Activated T-cell treated with anti-CD3 and anti-CD28 coated beads, Interleukin-2, amount 50 U/mL, for 4 hours (primary cell): ENCODE results near the gene PLCB1. TPM values are rescaled to one million over a fixed set of nuclear protein-coding genes. Genes with fewer than 3 reads are reported as not detected.

Source experiments
- ATAC-seq, 2 donors: fragments of 200-7000 bp; cut with Tn5 transposase; one replicate each; pipeline ENCODE4 v1.10.0; 2021
- DNase-seq: peaks from one replicate; pipeline ENCODE4 v3.0.0-alpha.2; 2020
- H3K27me3 Mint-ChIP-seq: one replicate; pipeline ENCODE4 v1.8.0; 2021; ENCODE audit warnings: low read depth, mixed read lengths
- H3K36me3 Mint-ChIP-seq: one replicate; pipeline ENCODE4 v1.8.0; 2022; ENCODE audit warnings: mixed read lengths; ENCODE audit not compliant: insufficient read depth
- H3K4me1 Mint-ChIP-seq: one replicate; pipeline ENCODE4 v1.8.0; 2021; ENCODE audit warnings: low read depth, mixed read lengths
- H3K4me3 Mint-ChIP-seq: one replicate; pipeline ENCODE4 v1.8.0; 2021; ENCODE audit warnings: mild to moderate bottlenecking, moderate library complexity, mixed read lengths
- H3K9me3 Mint-ChIP-seq: one replicate; pipeline ENCODE4 v1.8.0; 2021; ENCODE audit warnings: mixed read lengths
- total RNA-seq, 3 donors: library from RNA; stranded (reverse); gene quantifications; one replicate each; pipeline ENCODE4 v1.2.1, GENCODE V29; 2021

PLCB1 gene
- total RNA-seq, 3 donors from 2014 or later = 0.91 to 6.0 (median 2.8) TPM

GRCh38 chr20:8121666-8122065 is 10.4 kb upstream of the PLCB1 start:
- Mint-ChIP-seq H3K9me3 (no peaks in the 10 kb centered on the region), H3K36me3 (no peaks in the 10 kb centered on the region), H3K4me1 (no peaks in the 10 kb centered on the region), H3K27me3 (peaks cover 6% of the 10 kb centered on the region), H3K4me3 (no peak overlapping the region)
- no peak for DNase-seq
- ATAC-seq = no peak

GRCh38 chr20:8124639-8125038 is 7.4 kb upstream of the PLCB1 start:
- H3K36me3 Mint-ChIP-seq = no peaks in the 10 kb centered on the region
- no peak overlapping the region for H3K4me3 Mint-ChIP-seq
- peaks cover 6% of the 10 kb centered on the region for H3K27me3 Mint-ChIP-seq

DNA sequence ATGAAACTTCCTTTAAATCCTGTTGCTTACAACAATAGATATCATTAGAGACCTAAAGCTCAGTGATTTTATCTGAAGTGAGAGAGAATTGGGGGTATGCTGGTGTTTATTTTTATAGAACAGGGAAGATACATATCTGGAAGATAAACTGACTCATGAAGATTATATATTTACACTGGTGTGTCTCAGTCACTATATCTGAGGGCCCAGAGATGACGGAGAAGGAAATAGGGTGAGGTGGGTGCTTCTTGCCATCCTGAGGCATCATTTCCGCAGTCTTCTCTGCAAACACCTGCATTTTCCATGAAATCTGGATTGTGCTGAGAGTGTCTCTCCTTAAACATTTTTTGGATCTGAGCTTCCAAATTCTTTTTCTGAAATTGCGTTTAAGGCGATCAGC is 5.9 kb upstream of the PLCB1 start:
- H3K9me3 Mint-ChIP-seq = no peaks in the 10 kb centered on the region
- no peak overlapping the region for H3K4me3 Mint-ChIP-seq
- H3K4me1 Mint-ChIP-seq = no peaks in the 10 kb centered on the region
- DNase-seq (no peak), ATAC-seq (no peak)
- H3K36me3 Mint-ChIP-seq = no peaks in the 10 kb centered on the region
- peaks cover 7% of the 10 kb centered on the region for H3K27me3 Mint-ChIP-seq

More at GRCh38 chr20:8124639-8125038, 7.4 kb upstream of the PLCB1 start:
- DNase-seq (no peak), ATAC-seq (no peak)
- no peaks in the 10 kb centered on the region for H3K9me3 Mint-ChIP-seq
- H3K4me1 Mint-ChIP-seq = no peaks in the 10 kb centered on the region

GRCh38 chr20:8126841-8127378 is 5.2 kb upstream of the PLCB1 start:
- DNase-seq = no peak
- no peaks in the 10 kb centered on the region for H3K9me3 Mint-ChIP-seq
- H3K4me3 Mint-ChIP-seq = no peak overlapping the region
- peaks cover 12% of the 10 kb centered on the region for H3K27me3 Mint-ChIP-seq
- no peak for ATAC-seq
- no peaks in the 10 kb centered on the region for H3K36me3 Mint-ChIP-seq
- peaks cover 6% of the 10 kb centered on the region for H3K4me1 Mint-ChIP-seq

- H3K4me1 Mint-ChIP-seq = peaks cover 6% of the 10 kb centered on the region
- DNase-seq = no peak
- H3K9me3 Mint-ChIP-seq = no peaks in the 10 kb centered on the region
- H3K36me3 Mint-ChIP-seq = no peaks in the 10 kb centered on the region
- no peak overlapping the region for H3K4me3 Mint-ChIP-seq
- peaks cover 12% of the 10 kb centered on the region for H3K27me3 Mint-ChIP-seq
- ATAC-seq = peak in 1 of 2 donors; percentile 34
These were observed 4.4 kb upstream of the PLCB1 start for GRCh38 chr20:8127553-8128255.

DNA sequence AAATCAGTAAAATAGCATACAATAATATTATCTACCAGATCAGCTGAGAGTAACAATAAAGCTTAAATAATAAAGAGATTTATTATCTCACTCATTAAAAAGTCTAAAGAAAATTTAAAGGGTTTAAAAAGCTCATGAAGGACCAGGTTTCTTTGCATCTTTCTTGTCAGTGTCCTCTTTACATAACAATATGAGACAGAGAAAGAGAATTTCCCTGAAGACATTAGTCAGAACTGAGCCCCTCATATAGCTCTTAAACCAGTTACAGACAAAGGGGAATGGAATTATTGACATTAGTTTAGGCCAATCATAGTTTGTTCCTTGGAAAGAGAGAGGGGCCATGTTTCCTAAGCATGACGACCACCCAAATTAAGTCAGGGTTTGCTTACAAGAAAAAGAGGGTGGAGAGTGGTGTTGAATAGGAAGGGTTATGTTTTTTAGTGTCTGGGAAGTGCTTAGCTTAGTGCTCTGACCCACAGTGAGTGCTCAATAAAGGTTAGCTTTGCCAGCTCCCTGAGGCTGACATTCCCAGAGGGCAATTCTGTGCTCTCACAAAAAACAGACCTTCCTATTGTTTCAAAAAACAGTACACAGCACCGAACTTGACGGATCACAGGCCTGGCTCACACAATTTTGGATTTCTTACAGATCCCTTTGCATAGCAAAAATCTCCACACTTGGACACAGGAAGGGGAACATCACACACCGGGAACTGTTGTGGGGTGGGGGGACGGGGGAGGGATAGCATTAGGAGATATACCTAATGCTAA is 3.6 kb upstream of the PLCB1 start:
- Mint-ChIP-seq H3K9me3 (no peaks in the 10 kb centered on the region), H3K27me3 (peaks cover 20% of the 10 kb centered on the region), H3K4me1 (peaks cover 13% of the 10 kb centered on the region), H3K36me3 (no peaks in the 10 kb centered on the region), H3K4me3 (no peak overlapping the region)
- no peak for DNase-seq
- ATAC-seq = no peak

- H3K36me3 Mint-ChIP-seq = no peaks in the 10 kb centered on the region
- H3K4me1 Mint-ChIP-seq = peaks cover 20% of the 10 kb centered on the region
- ATAC-seq (no peak), DNase-seq (no peak)
- no peaks in the 10 kb centered on the region for H3K9me3 Mint-ChIP-seq
- H3K27me3 Mint-ChIP-seq = peaks cover 26% of the 10 kb centered on the region
- no peak overlapping the region for H3K4me3 Mint-ChIP-seq
These were observed 2.7 kb upstream of the PLCB1 start for GRCh38 chr20:8129211-8129976.

- Mint-ChIP-seq H3K36me3 (no peaks in the 10 kb centered on the region), H3K4me3 (no peak overlapping the region), H3K27me3 (peaks cover 25% of the 10 kb centered on the region), H3K9me3 (no peaks in the 10 kb centered on the region), H3K4me1 (peaks cover 21% of the 10 kb centered on the region)
- DNase-seq (no peak), ATAC-seq (no peak)
These were observed 1.1 kb upstream of the PLCB1 start for GRCh38 chr20:8130840-8131526.

GRCh38 chr20:8132484-8133309 is 631 bp downstream of the PLCB1 start:
- DNase-seq = no peak
- H3K36me3 Mint-ChIP-seq = no peaks in the 10 kb centered on the region
- H3K9me3 Mint-ChIP-seq = no peaks in the 10 kb centered on the region
- peaks cover 25% of the 10 kb centered on the region for H3K27me3 Mint-ChIP-seq
- peak; percentile 33 to 44 for ATAC-seq
- peaks cover 21% of the 10 kb centered on the region for H3K4me1 Mint-ChIP-seq
- H3K4me3 Mint-ChIP-seq = peak overlapping the region; percentile 81

DNA sequence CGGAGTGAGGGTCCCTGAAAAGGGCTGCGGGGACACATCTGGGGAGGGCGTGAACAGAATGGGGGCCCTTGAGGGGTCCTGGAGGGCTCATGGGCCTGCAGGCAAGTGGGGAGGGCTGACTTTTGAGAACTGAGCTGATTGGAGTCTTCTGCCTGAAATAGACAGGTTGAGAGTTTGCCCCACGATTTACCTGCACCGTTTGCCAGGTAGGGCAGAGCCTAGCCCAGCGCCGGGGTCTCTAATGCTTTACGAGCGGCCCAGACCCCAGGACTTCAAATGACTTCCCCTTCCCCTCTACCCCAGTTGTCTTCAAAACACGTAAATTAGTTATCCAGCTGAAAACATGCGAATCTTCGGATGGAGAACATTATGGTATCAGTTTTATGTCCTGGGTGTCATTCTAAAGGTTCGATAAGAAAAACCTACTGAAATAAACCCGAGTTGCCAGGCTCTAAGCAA is 1.3 kb downstream of the PLCB1 start:
- H3K9me3 Mint-ChIP-seq = no peaks in the 10 kb centered on the region
- no peak for ATAC-seq
- DNase-seq = no peak
- no peaks in the 10 kb centered on the region for H3K36me3 Mint-ChIP-seq
- peaks cover 25% of the 10 kb centered on the region for H3K27me3 Mint-ChIP-seq
- H3K4me3 Mint-ChIP-seq = peak overlapping the region; percentile 81
- peaks cover 21% of the 10 kb centered on the region for H3K4me1 Mint-ChIP-seq

DNA sequence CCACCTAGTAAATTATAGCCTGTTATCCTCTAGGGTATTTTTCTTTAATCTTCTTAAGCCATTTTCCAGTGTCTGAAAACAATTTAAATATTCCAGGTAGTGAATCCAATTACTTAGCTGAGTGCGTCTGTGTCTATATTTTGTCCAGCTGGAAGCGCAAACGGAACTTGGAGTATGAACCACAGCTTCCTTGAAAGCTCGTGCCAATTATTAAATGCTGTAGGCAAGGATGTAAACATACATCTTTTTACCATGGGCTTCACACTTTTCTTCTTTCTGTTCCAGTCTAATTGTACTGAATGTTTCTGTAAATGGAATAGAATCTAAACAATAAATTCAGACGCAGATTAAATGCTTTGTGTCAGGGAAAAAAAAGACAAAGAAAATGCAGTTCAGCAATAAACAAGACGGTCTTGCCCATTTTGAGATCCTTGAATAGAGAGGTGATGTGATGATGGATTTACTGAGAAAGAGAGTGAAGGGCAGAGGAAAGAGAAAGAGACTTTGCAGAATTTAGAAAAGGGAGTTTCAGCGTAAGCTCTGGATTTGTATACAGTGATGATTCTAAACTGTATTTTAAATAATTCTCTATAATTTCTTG is 1.9 kb downstream of the PLCB1 start:
- peaks cover 25% of the 10 kb centered on the region for H3K27me3 Mint-ChIP-seq
- H3K9me3 Mint-ChIP-seq = no peaks in the 10 kb centered on the region
- DNase-seq (no peak), ATAC-seq (no peak)
- peak overlapping the region; percentile 81 for H3K4me3 Mint-ChIP-seq
- no peaks in the 10 kb centered on the region for H3K36me3 Mint-ChIP-seq
- H3K4me1 Mint-ChIP-seq = peaks cover 21% of the 10 kb centered on the region

DNA sequence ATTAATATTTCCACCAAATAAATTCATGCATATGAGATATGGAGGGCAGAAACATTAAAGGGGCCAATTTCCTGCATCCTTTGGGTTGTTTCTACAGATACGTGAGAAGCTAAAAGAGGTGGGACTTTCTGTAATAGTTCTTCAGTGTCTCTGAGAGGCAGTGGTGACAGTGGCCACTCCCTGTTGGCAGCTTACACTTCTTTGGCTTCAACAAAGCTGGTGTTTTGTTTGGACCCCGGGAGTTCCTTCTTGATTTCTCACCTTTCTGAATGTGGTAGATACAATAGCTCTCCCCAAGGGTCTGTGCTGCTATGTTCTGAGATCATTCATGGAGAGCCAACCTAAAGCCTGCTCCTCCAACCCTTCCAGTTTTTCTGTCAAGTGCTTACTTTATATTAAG is 7.8 kb downstream of the PLCB1 start:
- H3K4me1 Mint-ChIP-seq = peaks cover 8% of the 10 kb centered on the region
- no peak for DNase-seq
- no peaks in the 10 kb centered on the region for H3K9me3 Mint-ChIP-seq
- H3K36me3 Mint-ChIP-seq = no peaks in the 10 kb centered on the region
- H3K4me3 Mint-ChIP-seq = no peak overlapping the region
- no peaks in the 10 kb centered on the region for H3K27me3 Mint-ChIP-seq
- no peak for ATAC-seq

DNA sequence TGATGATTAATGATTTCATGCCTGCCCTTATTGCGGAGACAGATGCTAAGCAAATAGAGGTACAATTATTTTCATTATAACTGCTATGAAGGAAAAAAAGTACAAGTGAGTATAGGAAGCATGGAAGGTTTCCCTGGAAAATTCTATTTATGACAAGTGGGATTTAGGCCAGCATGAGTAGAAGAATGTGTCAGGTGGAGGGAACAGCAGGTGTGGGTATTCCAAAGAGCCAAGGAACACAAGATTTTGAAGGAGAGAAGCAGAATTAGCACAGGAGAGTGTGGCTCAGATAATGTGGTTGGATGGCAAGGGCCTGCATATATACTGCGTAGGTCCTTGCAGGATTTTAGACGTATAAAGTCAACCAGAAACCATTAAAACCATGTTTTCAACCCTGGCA is 11.4 kb downstream of the PLCB1 start:
- no peak for DNase-seq
- peaks cover 3% of the 10 kb centered on the region for H3K27me3 Mint-ChIP-seq
- H3K4me3 Mint-ChIP-seq = no peak overlapping the region
- H3K9me3 Mint-ChIP-seq = no peaks in the 10 kb centered on the region
- H3K36me3 Mint-ChIP-seq = no peaks in the 10 kb centered on the region
- ATAC-seq = no peak
- H3K4me1 Mint-ChIP-seq = peaks cover 17% of the 10 kb centered on the region
